ENCODE results near the gene CDX1.

- TF ChIP-seq CTCF (IDR thresholded peaks at IDR 0.05; ENCODE audit: insufficient read depth, low read length, poor library complexity, severe bottlenecking) (no peak), EZH2phosphoT487 (conservative IDR thresholded peaks at IDR 0.05; ENCODE audit: low read length) (no peak)
Observed at GRCh38 chr5:150130493-150130922, 36.1 kb upstream of the CDX1 start.

Measured in SU-DHL-6 (cell line).